GM18499 (cell line): ENCODE results near the gene WWOX.

Experiments
- ATAC-seq: cut with Tn5 transposase; IDR thresholded peaks from one replicate; pipeline ENCODE4 v1.9.1; 2021; ENCODE audit warnings: moderate number of reproducible peaks; ENCODE audit not compliant: insufficient read depth, unreplicated experiment

WWOX gene

DNA sequence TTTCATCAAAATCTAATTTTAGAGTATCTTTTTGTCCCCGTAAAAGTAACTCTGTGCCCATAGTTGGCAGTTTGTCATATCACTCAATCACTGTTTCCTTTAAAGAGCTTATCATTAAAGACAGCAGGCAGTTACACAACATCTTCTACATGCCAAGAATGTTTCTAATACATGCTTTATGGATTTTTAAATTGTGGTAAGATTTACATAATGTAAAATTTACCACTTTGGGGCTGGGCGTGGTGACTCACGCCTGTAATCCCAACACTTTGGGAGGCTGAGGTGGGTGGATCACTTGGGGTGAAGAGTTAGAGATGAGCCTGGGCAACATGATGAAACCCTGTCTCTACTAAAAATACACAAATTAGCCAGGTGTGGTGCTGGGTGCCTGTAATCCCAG, 687.2 kb downstream of the WWOX start:
- ATAC-seq = no peak

DNA sequence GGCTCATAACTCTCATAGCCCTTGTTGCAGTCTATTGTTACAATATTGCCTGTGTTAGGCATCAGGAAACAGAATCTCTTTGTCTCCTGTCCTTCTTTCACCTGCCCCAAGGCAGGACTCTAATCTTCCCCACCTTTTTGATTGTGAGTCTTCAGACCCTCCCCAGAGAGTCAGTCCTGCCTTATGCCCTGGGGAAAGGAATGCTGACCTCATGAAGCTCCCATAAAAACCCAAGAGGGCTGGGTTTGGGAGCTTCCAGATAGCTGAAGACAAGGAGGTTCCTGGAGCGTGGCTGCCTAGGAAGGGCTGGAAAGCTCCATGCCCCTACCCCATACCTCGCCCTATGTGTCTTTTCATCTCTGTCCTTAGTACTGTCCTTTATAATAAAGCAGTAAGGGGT, 688.8 kb downstream of the WWOX start:
- no peak for ATAC-seq

GRCh38 chr16:78788696-78789095, 689.2 kb downstream of the WWOX start:
- no peak for ATAC-seq

DNA sequence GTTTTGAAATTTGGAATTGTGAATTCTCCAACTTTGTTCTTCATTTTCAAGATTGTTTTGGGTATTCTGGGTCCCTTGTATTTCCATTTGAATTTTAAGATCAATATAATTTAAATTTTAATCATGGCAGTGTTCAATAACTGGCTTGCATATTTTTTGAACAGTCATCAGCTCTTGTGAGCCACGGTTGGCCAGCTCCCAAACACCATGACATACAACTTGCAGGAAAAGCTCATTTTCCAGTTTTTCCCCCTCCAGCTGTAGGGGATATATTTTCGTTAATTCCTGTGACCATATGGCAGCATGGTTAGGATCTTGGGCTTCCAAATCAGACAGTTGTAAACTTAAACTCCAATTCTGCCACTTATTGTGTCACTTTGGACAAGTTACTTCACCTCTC, 690.1 kb downstream of the WWOX start:
- no peak for ATAC-seq

GRCh38 chr16:78791011-78791410, 691.6 kb downstream of the WWOX start:
- ATAC-seq = no peak

DNA sequence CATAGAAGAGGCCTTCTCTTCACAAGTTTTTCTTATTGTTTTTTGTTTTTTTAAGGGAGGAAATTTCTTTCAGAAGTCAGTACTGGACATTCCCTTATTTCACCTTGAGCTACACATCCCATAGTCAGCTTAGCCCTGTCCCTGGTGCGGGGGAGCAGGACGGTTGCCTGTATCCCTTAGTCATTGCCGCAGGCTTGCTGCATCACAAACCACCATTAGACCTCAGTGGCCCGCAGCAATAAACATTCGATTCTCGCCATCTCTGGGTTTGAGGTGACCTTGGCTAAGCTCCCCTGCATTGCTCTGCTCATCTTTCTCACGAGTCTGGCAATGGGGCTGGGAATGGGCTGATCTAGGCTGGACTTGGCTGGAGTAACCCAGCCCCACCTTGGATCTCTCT, 692.5 kb downstream of the WWOX start:
- ATAC-seq = no peak

DNA sequence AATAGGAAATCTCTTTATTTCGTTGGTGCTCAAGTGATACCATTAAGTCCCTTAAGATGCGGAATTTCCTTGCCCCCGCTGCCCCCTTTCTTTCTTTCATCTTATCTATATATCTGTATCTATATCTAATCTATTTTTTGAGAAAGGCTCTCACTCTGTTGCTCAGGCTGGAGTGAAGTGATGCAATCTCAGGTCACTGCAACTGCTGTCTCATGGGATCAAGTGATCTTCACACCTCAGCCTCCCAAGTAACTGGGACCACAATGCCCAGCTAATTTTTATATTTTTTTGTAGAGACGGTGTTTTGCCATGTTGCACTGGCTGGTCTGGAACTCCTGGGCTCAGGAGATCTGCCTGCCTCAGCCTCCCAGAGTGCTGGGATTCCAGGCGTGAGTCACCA, 693.5 kb downstream of the WWOX start:
- no peak for ATAC-seq

DNA sequence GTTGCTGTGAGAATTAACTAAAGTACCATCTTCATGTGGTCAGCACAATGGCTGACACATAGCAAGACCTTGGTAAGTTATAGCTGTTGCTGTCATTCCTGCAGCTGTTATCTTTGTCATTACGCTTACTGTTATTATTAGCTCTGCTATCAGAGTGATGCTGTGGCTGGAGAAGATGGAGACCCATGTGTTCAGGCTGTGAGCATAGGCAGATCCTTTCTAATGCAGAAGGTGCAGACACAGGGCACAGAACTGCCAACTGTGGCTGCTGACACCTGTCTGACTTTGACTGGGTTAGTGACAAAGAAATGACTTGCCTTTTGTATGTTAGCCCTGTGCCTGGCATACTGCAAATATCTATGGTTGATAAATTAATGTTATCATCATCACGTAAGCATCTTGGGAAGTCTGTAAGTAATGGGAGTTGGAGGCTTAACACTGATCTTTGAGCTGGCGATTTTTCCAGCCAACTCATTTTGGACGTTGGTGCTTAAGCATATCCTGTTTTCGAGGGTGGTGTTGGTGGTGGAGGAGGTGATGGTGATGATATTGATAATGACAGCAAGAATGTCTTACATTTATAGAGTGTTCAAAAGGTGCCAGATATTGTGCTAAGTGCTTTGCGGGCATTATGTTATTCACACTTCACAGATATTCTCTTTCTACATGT, 695.3 kb downstream of the WWOX start:
- ATAC-seq = no peak

DNA sequence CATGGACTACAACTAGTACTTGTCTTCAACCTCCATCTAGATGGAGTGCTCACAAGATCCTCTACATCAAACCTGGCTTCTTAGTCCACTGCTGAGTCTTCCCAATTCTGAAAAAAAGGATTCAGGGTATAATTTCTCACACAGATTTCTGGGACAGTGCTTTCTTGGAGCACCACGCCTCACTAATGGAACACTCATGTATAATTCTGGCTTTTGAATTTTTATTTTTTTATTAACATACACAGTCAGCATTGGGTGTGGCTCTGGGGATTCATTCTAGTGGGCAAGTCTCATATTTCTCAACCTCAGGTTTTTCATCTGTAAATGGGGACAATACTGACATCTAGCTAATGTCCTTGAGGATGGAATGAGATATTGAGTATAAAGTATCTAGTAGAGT, 696.0 kb downstream of the WWOX start:
- ATAC-seq = no peak

GRCh38 chr16:78796221-78796866, 696.9 kb downstream of the WWOX start:
- ATAC-seq = no peak

DNA sequence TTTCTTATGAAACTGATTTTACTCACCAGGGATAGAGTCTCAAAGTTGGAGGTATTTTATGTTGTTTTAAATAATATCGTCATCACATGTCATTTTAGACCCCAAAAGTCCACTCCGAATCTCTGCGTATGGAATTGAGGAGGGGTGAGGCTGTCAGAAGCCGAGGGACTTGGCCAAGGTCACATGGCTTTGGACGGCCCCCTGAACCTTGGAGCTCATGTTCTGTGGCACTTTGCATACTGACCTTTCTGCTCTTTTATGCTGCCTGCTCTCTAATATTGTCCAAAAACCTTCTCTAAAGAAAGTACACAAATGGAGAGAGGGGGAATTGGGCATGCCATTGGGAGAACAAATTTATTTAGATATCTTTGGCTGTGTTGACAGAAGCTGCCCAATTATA, 700.0 kb downstream of the WWOX start:
- no peak for ATAC-seq

- ATAC-seq = no peak
These were observed 701.1 kb downstream of the WWOX start for GRCh38 chr16:78800523-78800922.

GRCh38 chr16:78804058-78804735, 704.7 kb downstream of the WWOX start:
- no peak for ATAC-seq

- no peak for ATAC-seq
These were observed 706.1 kb downstream of the WWOX start for GRCh38 chr16:78805556-78805955.

DNA sequence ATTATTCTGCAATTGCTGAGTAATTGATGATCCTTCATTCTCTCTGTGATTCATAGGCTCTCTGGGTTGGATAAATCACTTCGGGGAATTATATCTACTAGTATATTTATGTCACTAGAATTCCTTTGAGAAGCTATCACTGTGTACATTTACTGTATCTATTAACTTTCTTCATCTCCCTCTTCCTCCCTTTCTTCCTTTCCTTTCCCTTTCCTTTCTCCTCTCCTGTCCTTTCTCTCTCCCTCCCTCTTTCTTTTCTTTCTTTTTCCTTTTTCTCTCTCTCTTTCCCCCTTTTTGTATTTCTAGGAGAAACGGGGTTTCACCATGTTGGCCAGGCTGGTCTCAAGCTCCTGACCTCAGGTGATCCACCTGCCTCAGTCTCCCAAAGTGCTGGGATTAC, 711.8 kb downstream of the WWOX start:
- no peak for ATAC-seq

- no peak for ATAC-seq
These were observed 713.1 kb downstream of the WWOX start for GRCh38 chr16:78812582-78812981.

DNA sequence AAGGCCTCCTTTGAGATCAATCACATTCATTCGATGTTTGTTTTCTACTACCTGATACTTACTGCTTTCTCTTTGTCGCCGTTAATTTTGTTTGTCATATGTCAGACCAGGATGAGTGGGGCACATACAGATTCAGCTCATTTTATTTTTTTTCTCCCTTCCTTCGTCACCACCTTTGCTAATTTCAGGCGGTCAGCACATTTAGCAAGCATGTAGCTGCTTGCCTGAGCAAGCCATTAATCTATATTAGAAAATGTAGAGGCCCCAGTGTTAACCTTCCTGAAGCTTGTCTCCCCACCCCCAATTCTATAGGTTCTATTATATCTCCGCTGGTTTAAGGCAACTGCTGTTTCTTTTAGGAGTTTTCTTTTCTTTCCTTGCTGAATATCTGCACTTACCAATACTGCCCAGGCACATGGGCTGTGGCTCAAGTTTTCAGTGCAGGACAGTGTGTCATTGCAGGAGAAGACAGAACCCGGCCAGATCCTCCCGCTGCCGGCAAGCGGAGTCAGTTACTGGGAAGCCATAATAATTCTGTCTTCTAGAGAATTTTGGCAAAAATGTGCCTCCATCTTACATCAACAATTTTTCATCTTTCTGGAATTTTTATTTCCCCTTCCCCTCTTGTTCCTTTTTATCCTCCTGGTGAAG, 714.3 kb downstream of the WWOX start:
- ATAC-seq = no peak

DNA sequence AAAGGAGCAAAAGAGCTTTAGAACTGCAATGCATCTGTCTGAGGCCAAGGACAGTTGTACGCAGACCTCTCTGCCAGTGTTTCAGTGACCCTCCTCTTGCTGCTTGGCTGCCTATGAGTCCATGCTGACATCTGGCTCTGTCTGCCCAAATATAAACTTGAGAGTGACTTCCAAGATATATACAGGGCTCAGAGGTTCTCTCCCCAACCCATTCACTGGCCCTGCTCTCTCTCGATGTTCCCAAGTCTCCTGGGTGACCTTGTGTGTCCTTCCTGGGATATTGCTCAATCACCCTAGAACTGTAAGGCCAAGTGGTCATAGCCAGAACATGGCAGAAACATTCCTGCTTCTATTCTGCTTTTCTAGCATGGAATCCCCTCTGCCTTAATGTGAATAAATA, 716.3 kb downstream of the WWOX start:
- no peak for ATAC-seq

DNA sequence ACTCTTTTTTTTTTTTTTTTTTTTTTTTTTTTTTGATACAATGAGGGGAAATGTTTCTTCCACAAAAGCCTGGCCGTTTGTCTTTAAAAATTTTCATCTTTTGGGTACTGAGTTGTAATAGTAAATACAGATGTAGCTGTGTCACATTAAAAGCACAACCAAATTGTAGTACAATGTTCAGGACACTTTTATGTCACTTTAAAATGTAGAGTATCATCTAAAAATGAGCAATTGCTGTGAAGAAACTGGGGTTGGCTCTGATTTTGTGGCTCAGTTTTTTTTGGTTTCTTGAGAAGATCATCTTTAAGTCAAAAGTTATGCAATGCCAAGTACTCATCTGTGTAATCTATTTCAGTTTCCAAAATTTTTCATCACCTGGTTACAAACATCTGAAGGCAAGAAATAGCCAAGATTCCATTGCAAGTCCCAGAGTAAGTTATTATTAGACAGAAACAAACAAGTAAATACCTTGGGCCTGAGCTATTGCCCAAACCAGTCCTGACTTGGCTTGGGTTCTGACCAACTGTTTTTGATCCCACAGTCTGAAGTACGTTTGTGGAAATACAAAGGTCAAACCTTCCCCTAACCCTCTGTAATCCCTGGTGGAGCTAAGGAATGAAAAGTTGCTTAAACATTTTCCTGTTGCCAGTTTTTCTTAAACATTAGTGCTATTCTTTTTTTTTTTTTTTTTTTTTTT, 717.2 kb downstream of the WWOX start:
- no peak for ATAC-seq

GRCh38 chr16:78817200-78817739, 717.8 kb downstream of the WWOX start:
- ATAC-seq = no peak
